CD4-positive, alpha-beta T cell (primary cell): Measurements from ENCODE around the gene SLC35F1. TPM values are rescaled to one million over a fixed set of nuclear protein-coding genes. Genes with fewer than 3 reads are reported as not detected.
"Not testable (repeated sequence)": the region's sequence is repeated elsewhere in the genome, so short reads cannot be mapped to it uniquely, and the experiment has no call there.

Experiments
- ATAC-seq: fragments of 200-7000 bp; cut with Tn5 transposase; one replicate; pipeline ENCODE4 v1.10.0; 2022; ENCODE audit warnings: mild to moderate bottlenecking; ENCODE audit not compliant: poor library complexity
- CTCF ChIA-PET: fragments of 350-600 bp; sonication (Branson Sonifier 250); formaldehyde crosslinking; loops from one replicate; lab custom pipeline; 2021; ENCODE audit warnings: antibody characterized with exemption, inconsistent platforms; lab: Charles Lee
- POLR2A ChIA-PET: fragments of 350-600 bp; sonication (Branson Sonifier 250); formaldehyde crosslinking; loops from one replicate; lab custom pipeline; 2021; ENCODE audit warnings: antibody characterized with exemption, inconsistent platforms; lab: Charles Lee
- DNase-seq, 14 experiments: peaks; one replicate each; pipeline ENCODE4 v3.0.0-alpha.2; 2013 to 2020; ENCODE audit warnings: mixed read lengths in 2 of 14
- H3K27ac ChIP-seq, 2 donors: one replicate each; pipeline versions ENCODE4 v1.5.1 to v1.7.0; 2013; ENCODE audit warnings: low read length in 2 of 2, low read depth in 1 of 2, mild to moderate bottlenecking in 1 of 2
- H3K27me3 ChIP-seq, 2 experiments: 1 replicate in 1 of 2; 2 replicates in 1 of 2; pipeline versions ENCODE4 v1.6.1 to v1.7.0; 2013; ENCODE audit warnings: low read length in 2 of 2, control low read depth in 1 of 2, mild to moderate bottlenecking in 1 of 2, moderate library complexity in 1 of 2; ENCODE audit not compliant: insufficient read depth in 2 of 2, control insufficient read depth in 1 of 2
- H3K36me3 ChIP-seq: one replicate; pipeline ENCODE4 v1.6.1; 2013; ENCODE audit warnings: low read length, control low read depth; ENCODE audit not compliant: insufficient read depth
- H3K4me1 ChIP-seq: one replicate; pipeline ENCODE4 v1.6.1; 2013; ENCODE audit warnings: low read length, control low read depth; ENCODE audit not compliant: insufficient read depth
- H3K4me3 ChIP-seq: one replicate; pipeline ENCODE4 v1.5.1; 2013; ENCODE audit warnings: mild to moderate bottlenecking, low read length, moderate library complexity
- H3K9me3 ChIP-seq, 2 experiments: 1 replicate in 1 of 2; 2 replicates in 1 of 2; pipeline versions ENCODE4 v1.6.1 to v1.7.0; 2013; ENCODE audit warnings: low read length in 2 of 2, mild to moderate bottlenecking in 2 of 2, control low read depth in 1 of 2, moderate library complexity in 1 of 2; ENCODE audit not compliant: control insufficient read depth in 1 of 2, insufficient read depth in 1 of 2
- H3K27ac Mint-ChIP-seq: one replicate; pipeline ENCODE4 v1.8.0; 2020; ENCODE audit warnings: mixed read lengths
- H3K27me3 Mint-ChIP-seq: one replicate; pipeline ENCODE4 v1.8.0; 2021; ENCODE audit warnings: mixed read lengths
- H3K36me3 Mint-ChIP-seq: one replicate; pipeline ENCODE4 v1.8.0; 2021; ENCODE audit warnings: low read depth, mixed read lengths
- H3K4me1 Mint-ChIP-seq: one replicate; pipeline ENCODE4 v1.8.0; 2021; ENCODE audit warnings: low read depth, mixed read lengths
- H3K4me3 Mint-ChIP-seq: one replicate; pipeline ENCODE4 v1.8.0; 2020; ENCODE audit warnings: mild to moderate bottlenecking, mixed read lengths
- H3K9me3 Mint-ChIP-seq: one replicate; pipeline ENCODE4 v1.8.0; 2020; ENCODE audit warnings: mixed read lengths
- CTCF ChIP-seq: fragments of 200-600 bp; IDR thresholded peaks from one replicate; pipeline ENCODE4 v1.8.0; 2022; ENCODE audit warnings: antibody characterized with exemption, mild to moderate bottlenecking
- intact Hi-C, 2 experiments: fragments of 100-400 bp; cut with DNase I in 1 of 2; cut with micrococcal nuclease in 1 of 2; formaldehyde crosslinking; loops; one replicate each; pipeline versions ENCODE4 v1.15.1 to v1.9.0; 2023 to 2025; cut with DNase I, micrococcal nuclease
- total RNA-seq, 174 experiments: library from RNA in 2 of 174; stranded (reverse) in 2 of 174; gene quantifications; one replicate each; pipeline ENCODE4 v1.2.3 and lab custom pipeline; 2021 to 2026

The SLC35F1 gene
- total RNA-seq, 2 experiments from 2014 or later = not detected

GRCh38 chr6:118017301-118017848 is 110.3 kb downstream of the SLC35F1 start:
- no peak overlapping the region for H3K4me3 ChIP-seq
- Mint-ChIP-seq H3K9me3 (no peaks in the 10 kb centered on the region), H3K27me3 (peaks cover 18% of the 10 kb centered on the region), H3K4me1 (no peaks in the 10 kb centered on the region), H3K27ac (no peak overlapping the region), H3K36me3 (no peaks in the 10 kb centered on the region), H3K4me3 (no peak overlapping the region)
- ChIA-PET POLR2A (no interaction called here), CTCF (no interaction called here)
- no peak for DNase-seq
- no peaks in the 10 kb centered on the region for H3K4me1 ChIP-seq
- H3K27ac ChIP-seq = no peak overlapping the region
- H3K27me3 ChIP-seq = peaks cover 0 to 4% of the 10 kb centered on the region in 2 experiments
- no peak for ATAC-seq
- no peaks in the 10 kb centered on the region for H3K36me3 ChIP-seq
- intact Hi-C loops = no loop called here
- no peaks in the 10 kb centered on the region for H3K9me3 ChIP-seq
- TF ChIP-seq CTCF = no peak

- H3K4me1 ChIP-seq = no peaks in the 10 kb centered on the region
- no peaks in the 10 kb centered on the region for H3K27me3 ChIP-seq
- no peaks in the 10 kb centered on the region for H3K9me3 ChIP-seq
- Mint-ChIP-seq H3K36me3 (no peaks in the 10 kb centered on the region), H3K27me3 (peaks cover 15% of the 10 kb centered on the region), H3K27ac (no peak overlapping the region), H3K4me3 (no peak overlapping the region), H3K9me3 (no peaks in the 10 kb centered on the region), H3K4me1 (no peaks in the 10 kb centered on the region)
- DNase-seq (no peak), ATAC-seq (no peak)
- TF ChIP-seq CTCF = no peak
- ChIA-PET CTCF (no interaction called here), POLR2A (no interaction called here)
- H3K27ac ChIP-seq = no peak overlapping the region
- no peak overlapping the region for H3K4me3 ChIP-seq
- no peaks in the 10 kb centered on the region for H3K36me3 ChIP-seq
- intact Hi-C loops = no loop called here
These were observed 116.7 kb downstream of the SLC35F1 start for GRCh38 chr6:118023771-118024170.

- H3K4me1 Mint-ChIP-seq = no peaks in the 10 kb centered on the region
- H3K4me3 Mint-ChIP-seq = no peak overlapping the region
- Histone ChIP-seq H3K9me3 (no peaks in the 10 kb centered on the region), H3K36me3 (no peaks in the 10 kb centered on the region), H3K27me3 (no peaks in the 10 kb centered on the region), H3K4me1 (no peaks in the 10 kb centered on the region), H3K27ac (no peak overlapping the region), H3K4me3 (no peak overlapping the region)
- intact Hi-C loops = no loop called here
- no peaks in the 10 kb centered on the region for H3K9me3 Mint-ChIP-seq
- TF ChIP-seq CTCF = no peak
- ChIA-PET CTCF (no interaction called here), POLR2A (no interaction called here)
- ATAC-seq = no peak
- H3K27me3 Mint-ChIP-seq = peaks cover 4% of the 10 kb centered on the region
- H3K27ac Mint-ChIP-seq = no peak overlapping the region
- H3K36me3 Mint-ChIP-seq = no peaks in the 10 kb centered on the region
- no peak for DNase-seq
These were observed 122.9 kb downstream of the SLC35F1 start for GRCh38 chr6:118029967-118030366.

- DNase-seq, H3K27ac Mint-ChIP-seq, CTCF ChIA-PET, intact Hi-C loops, H3K4me1 Mint-ChIP-seq, H3K27ac ChIP-seq, H3K27me3 ChIP-seq, H3K9me3 Mint-ChIP-seq, H3K36me3 ChIP-seq, H3K4me3 ChIP-seq, POLR2A ChIA-PET, ATAC-seq, H3K36me3 Mint-ChIP-seq, H3K9me3 ChIP-seq, H3K4me3 Mint-ChIP-seq, H3K4me1 ChIP-seq, H3K27me3 Mint-ChIP-seq: not testable (repeated sequence)
These were observed 130.4 kb downstream of the SLC35F1 start for GRCh38 chr6:118037479-118037878.
